GM12878 (cell line): ENCODE data around the gene IFI30. TPM values are rescaled to one million over a fixed set of nuclear protein-coding genes. Genes with fewer than 3 reads are reported as not detected.

ENCODE experiments used
- BCL3 ChIP-seq: IDR thresholded peaks from 2 replicates; pipeline ENCODE4 v1.6.1; 2011; ENCODE audit warnings: borderline replicate concordance, low read depth, mild to moderate bottlenecking, moderate library complexity, low read length; ENCODE audit not compliant: insufficient read depth, poor library complexity, severe bottlenecking
- BHLHE40 ChIP-seq, 2 experiments: fragments of 450-650 bp in 1 of 2; IDR thresholded peaks; 2 replicates each; pipeline ENCODE4 v1.6.1; 2011 to 2017; ENCODE audit warnings: low read depth in 2 of 2, borderline replicate concordance in 1 of 2, improper control_type of control experiment in 1 of 2, low read length in 1 of 2, mild to moderate bottlenecking in 1 of 2
- HDAC2 ChIP-seq: fragments of 200-600 bp; sonication (generic); IDR thresholded peaks from 2 replicates; pipeline ENCODE4 v1.6.1; 2017
- IKZF1 ChIP-seq: fragments of 450-650 bp; conservative IDR thresholded peaks from 2 replicates; pipeline ENCODE4 v1.6.1; 2017; ENCODE audit warnings: antibody characterized with exemption, mild to moderate bottlenecking
- IKZF2 ChIP-seq, 2 experiments: fragments of 450-650 bp; IDR thresholded peaks; 2 replicates each; pipeline ENCODE4 v1.6.1; 2017; ENCODE audit warnings: mild to moderate bottlenecking in 2 of 2, moderate library complexity in 2 of 2
- KAT2A ChIP-seq: conservative IDR thresholded peaks from 2 replicates; pipeline ENCODE4 v1.6.1; 2011; ENCODE audit warnings: low read depth, low read length; ENCODE audit not compliant: control insufficient read depth
- KDM1A ChIP-seq: fragments of 200-600 bp; sonication (generic); IDR thresholded peaks from 2 replicates; pipeline ENCODE4 v1.6.1; 2016; ENCODE audit warnings: borderline replicate concordance
- MXI1 ChIP-seq: fragments of 150-350 bp; IDR thresholded peaks from 2 replicates; pipeline ENCODE4 v1.6.1; 2011; ENCODE audit warnings: low read depth, mild to moderate bottlenecking, inconsistent platforms, low read length, improper control_type of control experiment
- MYC ChIP-seq: IDR thresholded peaks from 2 replicates; pipeline ENCODE4 v1.6.1; 2011; ENCODE audit warnings: mild to moderate bottlenecking, low read length, moderate library complexity, inconsistent platforms; ENCODE audit not compliant: insufficient read depth, insufficient replicate concordance, insufficient read length, severe bottlenecking
- NR2C2 ChIP-seq: IDR thresholded peaks from 2 replicates; pipeline ENCODE4 v1.6.1; 2011; ENCODE audit warnings: borderline replicate concordance, low read depth; ENCODE audit not compliant: control insufficient read depth, insufficient read length
- NR2F1 ChIP-seq: fragments of 450-650 bp; conservative IDR thresholded peaks from 2 replicates; pipeline ENCODE4 v1.6.1; 2017; ENCODE audit warnings: mild to moderate bottlenecking
- PBX3 ChIP-seq: IDR thresholded peaks from 2 replicates; pipeline ENCODE4 v1.6.1; 2011; ENCODE audit warnings: mild to moderate bottlenecking, low read depth, low read length, moderate library complexity; ENCODE audit not compliant: insufficient replicate concordance
- PKNOX1 ChIP-seq: fragments of 450-650 bp; IDR thresholded peaks from 2 replicates; pipeline ENCODE4 v1.6.1; 2016; ENCODE audit warnings: mild to moderate bottlenecking
- POU2F2 ChIP-seq: IDR thresholded peaks from 3 replicates; pipeline ENCODE4 v1.6.1; 2011; ENCODE audit warnings: low read depth, mild to moderate bottlenecking, low read length, borderline replicate concordance
- RAD21 ChIP-seq: IDR thresholded peaks from 2 replicates; pipeline ENCODE4 v1.6.1; 2011; ENCODE audit warnings: mild to moderate bottlenecking, low read depth, low read length, moderate library complexity; ENCODE audit not compliant: insufficient read depth
- RAD51 ChIP-seq: fragments of 450-650 bp; IDR thresholded peaks from 2 replicates; pipeline ENCODE4 v1.6.1; 2016; ENCODE audit warnings: moderate library complexity, mild to moderate bottlenecking, inconsistent platforms
- SMAD1 ChIP-seq: fragments of 450-650 bp; IDR thresholded peaks from 2 replicates; pipeline ENCODE4 v1.6.1; 2018; ENCODE audit warnings: mild to moderate bottlenecking, low read depth; ENCODE audit not compliant: partially characterized antibody
- SMC3 ChIP-seq: IDR thresholded peaks from 2 replicates; pipeline ENCODE4 v1.6.1; 2011; ENCODE audit warnings: low read length, improper control_type of control experiment, borderline replicate concordance
- USF2 ChIP-seq: IDR thresholded peaks from 2 replicates; pipeline ENCODE4 v1.6.1; 2011; ENCODE audit warnings: low read depth, low read length, improper control_type of control experiment, borderline replicate concordance
- ZBTB11 ChIP-seq: fragments of 450-650 bp; formaldehyde crosslinking; IDR thresholded peaks from 2 replicates; pipeline ENCODE4 v1.5.0; 2022; ENCODE audit warnings: mild to moderate bottlenecking, missing genetic modification characterization
- ZNF384 ChIP-seq: IDR thresholded peaks from 2 replicates; pipeline ENCODE4 v1.6.1; 2012; ENCODE audit warnings: low read depth, mild to moderate bottlenecking, low read length, improper control_type of control experiment, borderline replicate concordance
- polyA plus RNA-seq, 11 experiments: library from polyadenylated mRNA; depleted of rRNA in 4 of 11; unstranded in 6 of 11; stranded (reverse) in 5 of 11; fragments of >200 nt; fragmentation: Nextera tagmentation in 4 of 11; fragmentation: Illumina TruSeq in 1 of 11; extraction: Ambion mirVana in 4 of 11; extraction: Trizol in 1 of 11; gene quantifications; 1 replicate in 1 of 11; 2 replicates in 10 of 11; pipeline versions ENCODE4 v1.2.1 to v1.2.3, GENCODE V29; 2011 to 2016; ENCODE audit warnings: inconsistent platforms in 2 of 11, missing spikeins in 2 of 11, low read depth in 1 of 11
- total RNA-seq, 4 experiments: library from RNA; depleted of rRNA in 3 of 4; stranded (reverse); fragments of >200 nt in 3 of 4; fragmentation: Illumina TruSeq in 1 of 4; extraction: Trizol in 1 of 4; gene quantifications; 2 replicates each; pipeline versions ENCODE4 v1.2.1 to v1.2.3, GENCODE V29; 2013 to 2021

The IFI30 gene
- total and polyA plus RNA-seq, 10 of the 15 experiments (the other 5 are each of a cell fraction or from before 2014, with no cell fraction given) = 221 to 1,112 (median 451) TPM

GRCh38 chr19:18202778-18203407 is 29.3 kb downstream of the IFI30 start (continued):
- TF ChIP-seq USF2 (peak; percentile 33), ZNF384 (no peak), MXI1 (peak; percentile 83), SMAD1 (no peak), BHLHE40 (IDR thresholded peaks at IDR 0.05; ENCODE audit: borderline replicate concordance in 1 of 2, low read depth in 2 of 2, low read length in 1 of 2) (peak; percentile 89 to 97), IKZF2 (IDR thresholded peaks at IDR 0.05) (0 out of 4 replicates have a peak, but pooled peaks of 1 of the 2 experiments have one; percentile 12), PBX3 (peak; percentile 43), KDM1A (no peak), HDAC2 (no peak), MYC (peak; percentile 51), RAD51 (peak; percentile 71), NR2F1 (0 out of 2 replicates have a peak, but pooled peaks have one; percentile 23), PKNOX1 (peak; percentile 83), NR2C2 (no peak), BCL3 (no peak), POU2F2 (0 out of 3 replicates have a peak, but pooled peaks have one; percentile 3), IKZF1 (no peak), RAD21 (peak; percentile 51), ZBTB11 (CRISPR knock-in tag) (no peak), SMC3 (peak; percentile 36; the same call in 1 of the 2 replicates), KAT2A (no peak)
